B cell (primary cell): Measurements from ENCODE around the gene SLC2A13.

Source experiments
- CTCF ChIP-seq: fragments of 200-600 bp; IDR thresholded peaks from one replicate; pipeline ENCODE4 v1.8.0; 2022; ENCODE audit warnings: antibody characterized with exemption, mild to moderate bottlenecking
- EZH2 ChIP-seq: IDR thresholded peaks from 2 replicates; pipeline ENCODE4 v1.6.1; 2012; ENCODE audit warnings: borderline replicate concordance, low read depth, mild to moderate bottlenecking, moderate library complexity, low read length; ENCODE audit not compliant: insufficient read depth, poor library complexity, severe bottlenecking

DNA sequence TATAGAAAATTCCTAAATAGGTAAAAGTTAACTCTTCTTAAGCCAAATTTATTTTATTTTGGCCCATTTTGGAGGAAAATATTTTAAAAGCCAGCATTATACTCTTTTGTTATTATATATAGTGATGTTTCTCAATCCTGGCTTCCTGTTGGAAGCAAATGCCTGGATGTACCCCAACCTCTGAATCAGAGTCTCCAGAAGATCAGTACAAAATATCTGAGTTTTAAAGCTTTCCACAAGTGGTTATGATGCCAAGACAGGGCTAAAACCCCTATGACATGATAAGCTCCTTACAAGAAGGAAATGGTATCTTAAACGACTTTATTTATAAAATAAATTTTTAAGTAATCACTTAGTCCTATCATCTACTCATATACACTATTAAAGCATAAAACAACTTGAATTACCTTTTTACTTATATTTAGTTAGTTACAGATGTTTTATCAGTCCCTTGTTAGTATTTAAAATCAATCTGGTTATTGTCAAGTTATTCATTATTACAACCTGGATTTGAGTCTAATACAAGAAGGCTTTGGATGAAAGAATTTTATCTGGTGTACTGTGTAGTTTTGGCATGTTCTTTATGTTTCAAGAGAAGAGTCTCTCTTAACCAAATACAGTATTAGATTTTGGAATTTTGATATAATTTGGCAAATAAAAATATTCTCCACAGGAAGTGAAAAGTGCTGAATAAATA is 238.1 kb downstream of the SLC2A13 start:
- TF ChIP-seq CTCF (no peak), EZH2 (no peak)
